HG02970 (cell line): ENCODE data around the gene DNAJC17.

Experiments
- ATAC-seq: cut with Tn5 transposase; IDR thresholded peaks from one replicate; pipeline ENCODE4 v1.9.1; 2021; ENCODE audit warnings: mild to moderate bottlenecking, moderate library complexity, moderate number of reproducible peaks; ENCODE audit not compliant: unreplicated experiment, low FRiP score

DNAJC17 gene

DNA sequence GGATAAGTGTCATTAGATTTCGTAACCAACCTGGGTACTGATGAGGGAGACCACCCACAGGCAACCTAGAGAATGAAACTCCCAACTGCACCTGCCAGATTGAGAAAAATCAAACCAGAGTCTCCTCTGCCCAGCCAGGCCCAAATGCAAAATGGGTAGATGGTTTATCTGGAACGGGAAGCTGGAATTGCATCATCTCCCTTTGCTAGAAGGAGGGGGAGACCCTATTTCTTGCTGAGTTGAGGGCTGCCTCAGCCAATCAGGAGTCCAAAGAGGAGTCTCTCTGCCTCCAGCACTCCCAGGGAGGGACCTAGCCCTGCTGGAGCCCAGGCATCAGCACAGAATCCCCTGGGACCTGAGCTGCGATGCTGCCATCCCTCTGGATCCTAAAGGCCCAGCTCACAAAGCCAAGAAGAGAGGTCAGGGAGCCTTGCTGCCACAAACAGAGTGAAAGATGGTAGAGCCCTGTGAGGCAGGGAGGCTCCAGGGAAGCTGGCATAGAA lies 60.3 kb downstream of the DNAJC17 start:
- ATAC-seq, result no peak

GRCh38 chr15:40744815-40745152 lies 62.5 kb downstream of the DNAJC17 start:
- ATAC-seq, result no peak

DNA sequence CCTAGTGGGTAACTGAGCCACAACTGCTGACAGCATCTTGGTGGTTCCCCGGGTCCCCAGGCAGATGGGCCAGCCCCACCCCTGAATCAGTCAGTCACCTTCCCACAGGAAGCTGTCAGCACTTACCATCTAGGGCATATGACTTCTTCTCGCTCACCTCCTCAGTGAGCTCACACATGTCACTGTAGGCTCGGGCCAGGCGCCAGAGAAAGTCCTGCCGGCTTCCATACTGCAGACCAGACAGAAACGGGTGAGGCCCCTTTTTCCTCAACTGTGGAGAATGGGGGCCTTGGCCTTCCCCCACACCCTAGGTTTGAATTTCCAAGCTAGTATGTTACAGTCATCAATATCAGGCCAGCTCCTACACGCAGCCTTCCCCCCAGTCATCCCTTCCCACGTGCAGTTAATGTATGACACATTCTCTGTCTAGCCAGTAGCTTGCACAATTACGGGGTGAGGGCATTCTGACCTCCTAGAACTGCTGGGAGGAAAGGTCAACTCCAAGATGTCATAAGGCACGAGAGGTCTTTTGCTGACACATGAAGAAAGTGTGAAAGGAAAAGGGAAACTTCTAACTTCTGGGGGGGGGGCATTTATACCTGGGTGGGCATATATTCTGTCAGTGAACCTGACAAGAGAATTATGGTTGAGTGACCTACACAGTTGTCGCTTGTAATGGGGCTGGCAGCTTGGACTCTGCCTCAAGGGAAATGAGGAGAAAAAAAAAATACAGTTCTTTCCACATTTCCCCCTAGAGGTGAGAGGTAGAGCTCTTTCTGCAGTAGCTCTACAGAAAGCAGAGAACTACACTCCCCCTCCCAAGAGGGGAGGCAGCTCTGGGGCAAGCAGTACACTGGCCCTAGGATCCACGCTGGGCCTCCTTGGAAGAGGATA lies 63.1 kb downstream of the DNAJC17 start:
- ATAC-seq, result no peak

DNA sequence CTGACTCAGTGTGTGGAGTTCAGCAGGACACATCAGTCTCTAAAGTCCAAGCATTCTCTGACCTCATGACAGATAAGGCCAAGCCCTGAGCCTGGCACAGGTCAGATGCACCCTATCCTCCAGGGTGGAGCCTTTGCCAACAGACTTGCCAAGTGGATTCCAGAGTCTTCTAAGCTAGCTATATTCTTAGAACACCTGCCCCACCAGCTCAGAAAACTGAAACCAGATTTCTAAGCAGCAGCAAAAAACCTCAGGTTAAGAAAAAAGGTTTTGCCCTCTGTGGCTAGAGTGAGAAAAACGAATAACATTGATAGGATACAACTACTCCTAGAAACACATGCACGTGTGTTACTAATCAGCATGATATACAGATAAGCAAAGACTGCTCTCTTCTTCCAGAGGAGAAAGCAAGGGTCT lies 63.8 kb downstream of the DNAJC17 start:
- ATAC-seq, result no peak

DNA sequence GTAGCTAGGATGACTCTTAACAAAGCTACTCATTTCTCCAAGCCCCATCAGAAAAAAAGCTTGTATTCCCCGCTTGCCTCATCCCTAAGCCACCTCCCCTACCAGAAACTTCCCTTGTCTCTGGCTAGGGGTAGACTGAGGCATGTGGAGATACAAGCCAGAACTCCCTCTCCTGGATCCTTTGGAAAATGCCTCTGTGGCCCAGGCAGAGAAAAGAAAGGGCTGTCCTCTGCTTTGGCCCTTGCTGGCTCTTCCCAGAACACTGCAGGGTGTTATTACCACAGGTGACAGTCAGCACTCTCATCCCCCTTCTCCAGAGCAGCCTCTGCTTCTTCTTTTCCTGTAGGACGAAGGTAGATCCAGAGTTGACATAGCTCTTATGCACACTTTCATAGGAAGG lies 67.4 kb downstream of the DNAJC17 start:
- ATAC-seq, result no peak

DNA sequence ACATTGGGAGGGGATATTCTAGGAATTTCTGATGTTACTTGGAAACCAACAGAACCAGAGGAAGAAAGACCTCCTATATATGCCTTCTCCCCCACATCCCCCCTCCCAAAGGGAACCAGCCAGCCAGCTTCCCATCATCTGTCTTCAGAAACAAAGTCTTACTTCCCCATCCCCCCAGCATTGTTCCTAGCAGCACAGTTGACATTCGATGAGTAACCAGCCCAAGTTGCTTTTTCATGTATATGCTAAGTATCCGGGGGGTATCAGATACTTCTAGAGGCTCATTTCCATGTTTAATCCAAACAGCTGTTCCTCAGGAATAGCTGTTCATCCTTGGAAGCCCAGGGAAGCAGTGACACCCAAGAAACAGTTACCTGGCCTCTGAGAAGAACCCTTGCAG lies 68.2 kb downstream of the DNAJC17 start:
- ATAC-seq, result no peak

DNA sequence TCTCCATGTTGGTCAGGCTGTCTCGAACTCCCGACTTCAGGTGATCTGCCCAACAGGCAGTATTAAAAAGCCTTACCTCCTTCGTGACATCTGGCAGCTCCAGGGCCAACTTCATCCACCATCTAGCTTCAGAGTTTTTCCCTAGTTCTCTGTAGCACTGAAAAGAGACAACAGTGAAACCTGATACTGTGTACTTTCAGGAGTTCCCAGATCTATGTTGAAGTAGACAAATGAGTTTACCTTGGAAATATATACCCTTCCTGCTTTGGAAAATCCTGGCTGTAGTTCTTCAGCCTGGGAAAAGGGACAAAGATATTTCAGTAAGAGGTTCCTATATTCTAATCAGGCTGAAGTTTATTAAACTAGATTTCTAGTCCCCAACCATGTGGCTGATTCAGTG lies 70.2 kb downstream of the DNAJC17 start:
- ATAC-seq, result no peak

DNA sequence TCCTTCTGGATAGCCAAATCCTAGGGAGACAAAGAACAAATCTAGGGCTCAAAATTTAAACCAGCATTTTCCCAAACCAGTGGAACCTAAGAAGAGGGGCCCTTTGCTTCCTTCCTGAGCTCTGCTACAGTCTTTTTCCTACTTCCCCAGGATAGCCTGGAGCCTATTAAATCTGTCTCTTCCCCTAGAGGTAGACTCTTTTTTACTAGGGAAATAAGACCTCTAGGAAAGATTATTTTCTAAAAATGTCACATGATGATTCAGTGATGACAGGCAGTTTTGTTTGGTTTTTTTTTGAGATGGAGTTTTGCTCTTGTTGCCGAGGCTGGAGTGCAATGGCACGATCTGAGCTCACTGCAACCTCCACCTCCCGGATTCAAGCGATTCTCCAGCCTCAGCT lies 70.7 kb downstream of the DNAJC17 start:
- no peak for ATAC-seq

DNA sequence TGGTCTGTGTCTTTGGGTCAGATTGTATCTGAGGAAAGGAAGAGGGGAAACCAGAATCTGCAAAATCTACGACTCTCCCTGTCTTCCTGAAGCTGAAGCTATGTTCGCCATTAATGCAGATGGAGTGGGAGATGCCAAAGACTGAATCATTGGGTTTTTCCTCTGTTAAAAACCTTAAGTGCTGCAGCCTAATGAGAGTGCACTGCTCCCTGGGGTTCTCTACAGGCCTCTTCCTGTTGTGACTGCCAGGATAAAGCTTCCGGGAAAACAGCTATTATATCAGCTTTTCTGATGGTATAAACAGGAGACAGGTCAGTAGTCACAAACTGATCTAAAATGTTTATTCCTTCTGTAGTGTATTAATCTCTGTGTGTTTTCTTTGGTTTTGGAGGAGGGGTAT lies 76.2 kb downstream of the DNAJC17 start:
- no peak for ATAC-seq

DNA sequence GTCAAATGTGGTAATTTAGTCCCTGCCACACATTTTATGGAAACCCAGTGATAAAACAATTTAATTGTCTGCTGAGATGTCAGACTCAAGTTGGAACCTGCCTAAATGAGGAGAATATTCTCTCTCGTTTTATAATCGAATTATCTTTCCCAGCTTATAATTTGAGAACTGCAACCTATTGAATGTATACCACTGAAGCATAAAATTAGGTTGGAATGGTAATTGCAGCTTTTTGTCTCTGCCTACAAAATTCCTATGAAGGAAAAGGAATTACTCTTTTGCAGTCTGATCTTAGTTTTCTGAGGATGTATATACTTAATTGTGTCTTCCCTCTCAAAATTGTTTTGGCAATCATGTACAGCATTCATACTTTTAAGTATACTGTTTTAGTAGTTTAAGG lies 83.4 kb downstream of the DNAJC17 start:
- no peak for ATAC-seq

DNA sequence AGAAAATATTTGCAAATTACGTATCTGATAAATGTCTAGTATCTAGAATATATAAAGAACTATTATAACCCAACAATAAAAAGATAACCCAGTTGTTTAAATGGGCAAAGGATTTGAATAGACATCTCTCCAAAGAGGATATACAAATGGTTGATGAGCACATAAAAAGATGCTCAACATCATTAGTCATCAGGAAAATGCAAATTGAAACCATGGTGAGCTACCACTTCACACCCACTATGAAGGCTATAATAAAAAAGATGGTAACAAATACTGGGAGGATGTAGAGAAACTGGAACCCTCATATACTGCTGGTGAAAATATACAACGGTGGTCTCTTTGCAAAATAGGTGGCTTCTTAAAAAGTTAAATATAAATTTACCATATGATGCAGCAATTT lies 84.3 kb downstream of the DNAJC17 start:
- no peak for ATAC-seq

GRCh38 chr15:40722354-40722753 lies 84.9 kb downstream of the DNAJC17 start:
- ATAC-seq, result no peak

DNA sequence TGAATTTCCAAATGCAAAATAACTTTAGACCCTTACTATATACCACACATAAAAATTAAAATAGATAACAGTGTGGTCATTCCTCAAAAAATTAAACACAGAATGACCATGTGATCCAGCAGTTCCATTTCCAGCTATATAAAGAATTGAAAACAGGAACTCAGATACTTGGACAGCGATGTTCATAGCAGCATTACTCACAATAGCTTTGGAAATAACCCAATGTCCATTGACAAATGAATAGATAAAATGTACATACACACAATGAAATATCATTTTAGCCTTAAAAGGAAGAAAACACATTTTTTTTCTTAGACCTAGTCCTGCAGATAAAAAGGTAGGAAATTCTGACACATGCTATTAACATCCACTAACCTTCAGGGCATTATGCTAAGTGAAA lies 85.6 kb downstream of the DNAJC17 start:
- ATAC-seq, result no peak

DNA sequence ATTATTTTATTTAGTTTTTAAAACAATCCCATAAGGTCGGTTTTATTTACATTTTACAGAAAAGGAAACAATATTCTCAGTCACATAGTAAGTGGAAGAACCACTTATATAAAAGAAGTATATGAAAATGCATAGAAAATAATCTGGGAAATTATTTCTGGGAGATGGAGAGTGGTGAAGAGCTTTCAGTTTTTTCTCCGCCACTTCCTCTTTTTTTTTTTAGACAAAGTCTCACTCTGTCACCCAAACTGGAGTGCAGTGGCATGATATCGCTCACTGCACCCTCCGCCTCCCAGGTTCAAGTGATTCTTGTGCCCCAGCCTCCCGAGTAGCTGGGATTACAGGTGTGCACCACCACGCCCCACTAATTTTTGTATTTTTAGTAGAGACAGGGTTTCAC lies 91.1 kb downstream of the DNAJC17 start:
- ATAC-seq, result no peak
